Tibial nerve (tissue), 4 donors: Measurements from ENCODE around the gene TMEM178B.

Source experiments
- CTCF ChIP-seq, 5 experiments: fragments of 200-600 bp in 3 of 5; fragments of 450-650 bp in 2 of 5; sonication (generic) in 3 of 5; IDR thresholded peaks; one replicate each; pipeline ENCODE4 v1.5.1; 2016 to 2019; ENCODE audit warnings: antibody characterized with exemption in 5 of 5, mild to moderate bottlenecking in 3 of 5, moderate library complexity in 2 of 5
- EP300 ChIP-seq, 2 donors: sonication (generic); formaldehyde crosslinking; IDR thresholded peaks; one replicate each; pipeline ENCODE4 v1.6.1; 2017; ENCODE audit warnings: antibody characterized with exemption in 2 of 2, mild to moderate bottlenecking in 1 of 2
- POLR2A ChIP-seq, 2 donors: fragments of 450-650 bp; IDR thresholded peaks; one replicate each; pipeline ENCODE4 v1.6.1; 2017; ENCODE audit warnings: antibody characterized with exemption in 2 of 2, mild to moderate bottlenecking in 2 of 2, moderate library complexity in 2 of 2

- TF ChIP-seq CTCF (IDR thresholded peaks at IDR 0.05) (no peak), EP300 (IDR thresholded peaks at IDR 0.05) (no peak), POLR2A (IDR thresholded peaks at IDR 0.05) (no peak)
Observed at GRCh38 chr7:141239661-141240060, 165.8 kb downstream of the TMEM178B start.
